Glomerular visceral epithelial cell (primary cell): ENCODE measurements around the gene PPARD.
"Not testable (repeated sequence)": the region's sequence is repeated elsewhere in the genome, so short reads cannot be mapped to it uniquely, and the experiment has no call there.

Source experiments
- DNase-seq: peaks from one replicate; pipeline ENCODE4 v3.0.0-alpha.2; 2016; ENCODE audit errors: extremely low spot score

Gene PPARD

GRCh38 chr6:35378261-35378660 lies 35.9 kb downstream of the PPARD start:
- DNase-seq: no peak

GRCh38 chr6:35381132-35381531 lies 38.8 kb downstream of the PPARD start:
- no peak for DNase-seq

DNA sequence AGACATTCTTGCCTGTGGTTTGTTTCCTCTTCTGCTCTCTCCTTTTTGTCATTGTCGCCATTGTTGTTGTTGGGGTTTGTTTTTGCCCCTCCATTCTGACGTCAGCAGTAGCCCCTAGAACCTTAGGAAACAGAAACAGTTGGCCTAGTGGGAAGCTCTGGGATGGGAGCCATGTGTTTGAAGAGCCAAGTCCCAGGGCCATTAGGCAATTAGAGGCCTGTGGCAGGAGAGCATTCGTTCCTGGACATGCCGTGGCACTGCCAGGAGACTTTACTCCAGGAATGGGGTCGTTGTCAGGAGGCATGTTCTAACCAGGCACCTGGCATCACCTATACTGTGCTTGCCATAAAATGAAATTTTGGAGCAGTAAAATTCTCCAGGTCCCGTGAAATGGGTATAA lies 39.7 kb downstream of the PPARD start:
- no peak for DNase-seq

GRCh38 chr6:35385457-35386202 lies 43.3 kb downstream of the PPARD start:
- peak; percentile 63 for DNase-seq

DNA sequence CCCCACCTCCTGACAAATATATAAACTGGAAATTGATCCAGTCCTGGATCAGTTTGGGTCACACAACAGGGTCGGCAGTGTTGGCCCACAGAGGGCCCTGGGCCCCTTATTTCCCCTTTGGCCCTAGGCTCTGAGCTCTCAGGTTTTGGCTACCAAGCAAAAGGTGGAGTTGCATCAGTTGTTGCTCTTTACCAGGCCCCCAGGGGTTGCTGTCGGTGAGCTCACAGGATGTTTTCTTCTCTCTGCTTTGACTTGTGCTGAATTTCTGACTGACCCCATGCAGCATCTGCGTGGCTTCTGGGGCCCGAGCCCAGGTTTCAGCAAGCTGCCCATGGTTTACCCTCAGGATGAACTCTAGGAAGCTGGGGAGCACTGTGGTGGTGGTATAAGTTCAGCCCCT lies 44.6 kb downstream of the PPARD start:
- no peak for DNase-seq

- no peak for DNase-seq
These were observed 45.7 kb downstream of the PPARD start for GRCh38 chr6:35388030-35388429.

- no peak for DNase-seq
These were observed 46.5 kb downstream of the PPARD start for GRCh38 chr6:35388772-35389352.

GRCh38 chr6:35389386-35389785 lies 47.0 kb downstream of the PPARD start:
- not testable (repeated sequence) for DNase-seq

DNA sequence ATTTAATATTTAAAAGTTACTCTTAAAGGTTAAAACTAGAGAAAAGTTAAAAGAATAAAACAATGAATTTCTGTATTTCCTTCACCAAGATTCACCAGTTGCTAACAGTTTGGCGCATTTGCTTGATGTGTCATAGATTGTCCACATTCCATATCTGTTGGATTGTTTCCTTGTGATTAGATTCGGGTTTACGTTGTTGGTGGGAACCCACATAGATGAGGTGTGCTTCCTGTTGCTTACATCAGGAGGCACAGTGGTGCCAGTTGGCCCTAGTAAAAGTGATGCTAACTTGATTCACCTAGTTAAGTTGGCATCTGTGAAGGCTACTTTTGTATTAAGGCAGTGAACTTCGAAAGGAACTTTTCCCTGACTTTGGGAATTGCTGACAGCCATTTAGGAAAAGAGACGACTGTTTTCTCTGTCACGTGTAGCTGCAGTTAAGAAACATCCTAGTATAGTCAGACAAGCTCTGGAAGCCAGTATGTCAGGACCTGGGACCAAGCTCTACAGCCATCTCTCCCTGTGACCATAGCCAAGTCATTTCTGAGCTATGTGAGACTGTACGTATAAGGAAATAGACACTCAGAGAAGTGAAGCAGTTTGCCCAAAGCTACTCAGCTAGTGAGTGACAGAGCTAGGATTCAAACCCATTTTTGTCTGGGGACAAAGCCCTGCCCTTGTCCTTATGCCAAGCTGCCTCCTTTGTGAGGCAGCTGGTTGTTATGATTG lies 49.0 kb downstream of the PPARD start:
- peak; percentile 90 for DNase-seq

DNA sequence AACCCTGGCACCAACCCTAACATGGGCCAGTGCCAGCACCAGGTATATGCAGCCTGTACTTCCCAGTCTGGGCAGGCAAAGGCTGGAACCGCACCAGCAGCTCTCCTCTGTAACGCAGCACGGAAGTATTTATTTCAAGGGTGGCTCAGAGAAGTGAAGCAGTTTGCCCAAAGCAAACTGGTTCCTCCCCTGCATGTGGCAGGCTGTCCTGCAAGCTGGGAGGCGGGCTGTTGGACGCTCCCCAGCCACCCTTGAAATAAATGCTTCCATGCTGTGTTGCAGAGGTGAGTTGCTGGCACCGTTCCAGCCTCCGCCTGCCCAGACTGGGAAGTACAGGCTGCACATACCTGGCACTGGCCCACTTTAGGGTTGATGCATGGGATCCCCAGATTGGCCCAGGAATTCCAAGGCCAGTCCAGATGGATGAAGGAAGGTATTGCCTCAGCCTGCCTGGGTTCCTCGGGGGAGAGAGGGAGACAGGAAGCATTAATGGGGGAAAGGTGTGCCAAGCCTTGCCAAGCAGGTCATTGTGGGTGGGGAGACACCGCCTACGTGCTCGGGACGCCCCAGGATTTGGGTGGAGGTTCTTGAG lies 49.8 kb downstream of the PPARD start:
- peak; percentile 28 for DNase-seq

DNA sequence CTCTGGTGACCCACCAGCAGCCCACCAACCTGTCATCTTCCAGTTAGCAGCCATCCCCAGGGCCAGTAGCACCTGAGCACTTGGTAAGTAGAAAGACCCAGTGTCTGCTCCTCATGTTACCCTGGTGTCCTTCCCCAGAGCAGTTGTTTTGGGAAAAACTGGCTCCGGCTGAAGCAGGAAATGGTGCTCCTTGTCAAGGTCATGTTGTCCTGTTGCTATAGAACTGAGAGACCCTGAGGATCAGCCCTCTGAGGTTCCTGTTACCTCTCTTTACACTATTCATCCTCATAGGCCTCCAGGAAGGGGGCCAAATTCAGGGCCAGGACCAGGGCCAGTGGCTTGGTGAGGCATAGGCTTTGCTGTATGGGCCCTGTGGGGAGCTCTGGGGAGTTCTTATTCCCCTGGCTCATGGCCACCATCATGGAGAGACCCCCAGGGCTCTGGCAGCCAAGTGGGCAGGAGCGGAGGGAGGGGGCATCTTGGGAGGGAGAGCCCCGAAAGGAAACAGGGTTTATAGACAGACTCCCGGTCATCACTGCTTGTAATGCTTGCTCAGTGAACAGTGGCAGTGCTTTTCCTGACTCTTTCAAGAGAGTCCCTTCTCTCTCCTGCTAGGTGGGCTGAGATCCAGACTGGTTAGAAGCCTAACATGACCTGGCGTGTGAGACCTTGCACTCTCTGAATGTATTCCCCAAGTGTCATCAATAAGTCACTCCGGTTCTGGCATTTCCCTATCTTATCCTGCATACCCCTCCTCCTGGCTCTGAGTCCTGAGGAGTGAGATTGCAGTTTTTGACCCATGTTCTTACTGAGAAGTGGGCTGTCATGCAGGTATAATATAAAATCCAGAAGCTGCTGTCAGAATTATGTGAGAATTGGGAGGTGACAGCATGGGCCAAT lies 50.7 kb downstream of the PPARD start:
- no peak for DNase-seq

DNA sequence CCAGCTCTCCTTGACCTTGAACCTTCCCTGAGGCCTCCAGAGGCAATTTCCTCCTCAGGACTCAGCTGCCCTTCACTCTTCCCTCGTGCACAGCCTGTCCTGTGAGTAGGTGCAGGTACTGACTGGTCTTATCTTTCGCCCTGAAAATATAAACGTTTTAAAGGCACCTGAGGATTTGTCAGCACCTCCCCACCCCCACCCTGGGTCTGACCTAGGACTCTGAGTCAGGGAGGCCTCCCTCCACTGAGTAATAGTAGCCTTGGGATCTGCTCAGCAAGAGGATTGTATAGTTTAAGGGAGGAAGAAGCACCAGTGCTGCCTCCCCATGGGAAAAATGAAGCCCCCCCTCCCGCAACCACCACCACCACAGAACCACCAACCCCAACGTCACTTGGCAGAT lies 54.6 kb downstream of the PPARD start:
- DNase-seq: peak; percentile 22

DNA sequence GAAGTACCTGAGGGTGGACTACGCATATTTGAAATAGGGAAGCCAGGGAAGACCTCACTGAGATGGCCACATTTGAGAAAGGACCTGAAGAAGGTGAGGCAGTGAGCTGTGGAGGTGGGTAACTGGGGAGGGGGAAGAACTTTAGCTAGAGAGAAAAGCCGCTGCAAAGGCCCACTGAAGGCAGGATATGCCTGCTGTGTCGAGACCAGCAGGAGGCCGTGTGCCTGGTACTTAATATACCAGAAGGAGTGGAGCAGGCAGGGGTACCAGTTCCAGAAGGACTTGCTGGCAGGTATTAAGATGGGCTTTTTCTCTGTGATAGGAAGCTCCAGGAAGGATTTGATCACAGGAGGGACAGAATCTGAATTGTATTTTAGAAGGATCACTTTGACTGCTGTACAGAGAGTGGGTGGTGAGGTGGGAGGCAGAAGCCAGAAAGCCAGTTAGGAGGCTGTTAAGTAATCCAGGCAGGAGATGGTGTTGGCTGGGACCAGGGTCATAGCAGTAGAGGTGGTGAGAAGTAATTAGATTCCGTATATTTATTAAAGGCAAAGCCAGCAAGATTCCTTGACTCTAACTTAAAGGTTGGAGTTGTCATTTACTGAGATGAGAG lies 55.6 kb downstream of the PPARD start:
- no peak for DNase-seq

DNA sequence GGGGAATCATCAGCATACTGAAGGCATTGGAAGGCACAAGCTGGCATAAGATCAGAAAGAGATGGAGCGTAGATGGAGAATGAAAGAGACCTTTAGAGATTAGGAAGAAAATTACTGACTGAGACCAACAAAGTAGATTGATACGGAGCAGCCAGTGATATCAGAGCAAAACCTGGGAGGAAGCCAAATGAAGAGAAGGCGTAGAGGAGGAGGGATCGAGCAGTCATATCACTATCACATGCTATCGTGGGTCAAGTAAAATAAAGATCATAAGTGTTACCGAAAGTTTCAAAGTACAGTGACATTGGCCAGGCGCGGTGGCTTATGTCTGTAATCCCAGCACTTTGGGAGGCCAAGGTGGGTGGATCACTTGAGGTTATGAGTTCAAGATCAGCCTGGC lies 56.2 kb downstream of the PPARD start:
- no peak for DNase-seq

DNA sequence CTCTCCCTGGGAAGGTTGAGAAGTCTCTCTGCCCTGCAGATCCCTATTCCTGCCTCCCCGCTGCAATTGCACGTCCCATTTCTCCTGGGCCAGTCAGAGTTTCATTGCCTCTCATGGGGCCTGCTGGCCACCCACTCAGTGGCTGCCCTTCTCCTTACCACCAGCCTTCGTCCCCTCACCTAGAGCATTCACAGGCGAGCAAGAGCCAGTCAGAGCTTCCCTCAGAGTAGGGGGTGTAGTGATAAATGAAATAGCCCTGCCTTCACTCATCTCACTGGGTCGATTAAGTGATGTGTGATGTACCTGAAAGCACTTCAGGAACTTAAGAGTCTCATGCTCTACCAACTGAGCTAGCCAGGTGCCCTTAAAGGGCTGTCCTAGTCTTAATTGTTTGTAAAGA lies 57.8 kb downstream of the PPARD start:
- DNase-seq: no peak

- peak; percentile 86 for DNase-seq
These were observed 58.5 kb downstream of the PPARD start for GRCh38 chr6:35400901-35401311.

DNA sequence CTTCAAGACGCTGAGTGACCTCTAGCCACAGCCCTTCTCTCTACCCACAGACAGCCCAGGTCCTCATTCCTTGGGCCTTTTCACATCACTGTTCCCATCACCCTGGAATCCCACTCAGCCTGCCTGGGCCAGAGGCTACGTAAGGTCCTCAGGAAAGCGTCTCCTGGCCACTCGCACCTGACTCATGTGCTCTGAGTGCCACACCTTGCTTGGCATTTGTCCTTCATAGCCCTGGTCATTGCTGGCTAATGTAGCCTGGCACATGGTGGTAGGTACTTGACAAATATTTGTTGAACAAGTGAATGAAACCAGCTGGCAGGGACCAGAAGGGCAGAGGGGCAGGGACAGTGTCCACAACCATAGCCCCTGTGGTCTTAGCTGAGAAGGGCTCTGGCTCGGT lies 59.2 kb downstream of the PPARD start:
- DNase-seq: no peak

- peak; percentile 72 for DNase-seq
These were observed 59.9 kb downstream of the PPARD start for GRCh38 chr6:35402136-35402855.

DNA sequence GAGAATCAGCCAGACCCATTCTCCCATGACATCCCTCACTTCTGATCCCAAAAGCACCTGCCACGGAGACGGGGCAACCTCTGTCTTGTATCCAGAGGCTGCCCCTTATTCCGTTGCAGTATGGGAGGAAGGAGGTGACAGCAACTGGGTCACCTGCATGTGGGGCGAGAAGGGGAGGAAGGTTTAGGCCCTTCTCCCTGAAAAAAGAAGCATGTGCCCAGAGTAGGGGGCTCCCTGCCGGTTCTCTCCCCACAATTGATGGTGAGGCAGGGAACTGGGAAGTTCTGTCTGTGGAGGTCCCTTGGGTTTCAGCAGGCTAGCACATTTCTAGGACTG lies 60.5 kb downstream of the PPARD start:
- no peak for DNase-seq

DNA sequence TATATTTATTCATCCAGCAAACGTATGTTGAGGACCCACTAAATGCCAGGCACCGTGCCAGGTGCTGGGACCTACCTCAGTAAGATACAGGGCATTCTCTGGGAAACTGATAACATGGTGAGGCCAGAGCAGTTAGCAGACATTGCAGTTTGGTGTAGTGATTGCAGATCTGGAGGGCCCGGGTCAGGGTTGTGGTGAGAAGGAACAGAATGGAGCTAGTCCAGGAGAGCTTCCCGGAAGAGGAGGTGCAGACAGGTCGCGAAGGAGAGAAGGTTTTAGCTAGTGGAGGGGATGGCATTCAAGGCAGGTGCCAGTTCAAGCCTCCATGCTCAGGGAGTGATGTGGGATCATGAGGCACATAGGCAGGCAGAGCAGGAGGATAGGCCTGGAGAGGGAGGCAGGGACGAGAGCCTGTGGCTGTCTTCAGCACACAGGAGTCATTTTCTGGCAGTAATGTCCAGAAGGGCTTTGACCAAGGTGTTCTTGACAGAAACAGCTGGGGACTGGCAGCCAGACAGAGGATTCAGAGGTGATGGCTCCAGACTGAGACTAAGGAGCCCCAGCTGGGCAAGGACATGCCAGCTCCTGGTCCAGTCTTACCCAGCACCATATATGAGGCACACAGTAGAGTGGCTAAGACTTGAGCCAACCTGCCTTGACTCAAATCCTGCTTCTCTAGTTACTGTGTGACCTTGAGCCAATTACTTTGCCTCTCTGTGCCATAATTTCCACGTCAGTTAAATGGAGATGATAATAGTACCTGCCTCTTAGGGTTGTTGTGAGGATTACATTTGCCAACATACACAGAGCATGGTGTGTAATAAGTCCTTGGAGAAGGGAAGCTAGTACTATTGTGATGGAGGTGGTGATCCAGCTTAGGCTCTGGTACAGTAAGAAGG lies 61.4 kb downstream of the PPARD start:
- no peak for DNase-seq
